ENCODE measurements around the gene CAMKMT.
"Not testable (repeated sequence)": the region's sequence is repeated elsewhere in the genome, so short reads cannot be mapped to it uniquely, and the experiment has no call there.

CAMKMT gene

GRCh38 chr2:44362207-44363015 lies 664 bp downstream of the CAMKMT start:
- DNase-seq, result no peak

- DNase-seq, result no peak
Observed at GRCh38 chr2:44364604-44365003, 2.9 kb downstream of the CAMKMT start.

DNA sequence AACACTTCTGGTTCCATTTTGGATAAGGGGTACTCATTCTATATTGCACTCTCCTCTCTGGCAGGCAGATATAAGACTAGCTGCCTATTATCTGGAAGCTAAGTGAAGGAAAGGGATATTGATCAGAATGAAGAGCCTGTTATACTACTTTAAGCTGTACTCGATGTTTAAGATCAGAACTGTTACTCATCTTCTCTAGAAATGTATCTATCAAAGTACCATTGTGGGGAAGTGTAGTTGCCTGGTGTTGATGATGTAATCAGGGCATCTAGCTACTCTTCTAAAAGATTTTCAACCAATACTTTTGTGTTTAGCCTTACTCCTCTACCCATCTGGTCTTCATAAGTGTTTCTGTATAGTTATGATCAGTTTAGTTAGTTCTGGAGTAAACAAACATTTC lies 5.8 kb downstream of the CAMKMT start:
- no peak for DNase-seq

- DNase-seq, result no peak
Observed at GRCh38 chr2:44369392-44369791, 7.6 kb downstream of the CAMKMT start.

GRCh38 chr2:44371445-44371844 lies 9.7 kb downstream of the CAMKMT start:
- no peak for DNase-seq

DNA sequence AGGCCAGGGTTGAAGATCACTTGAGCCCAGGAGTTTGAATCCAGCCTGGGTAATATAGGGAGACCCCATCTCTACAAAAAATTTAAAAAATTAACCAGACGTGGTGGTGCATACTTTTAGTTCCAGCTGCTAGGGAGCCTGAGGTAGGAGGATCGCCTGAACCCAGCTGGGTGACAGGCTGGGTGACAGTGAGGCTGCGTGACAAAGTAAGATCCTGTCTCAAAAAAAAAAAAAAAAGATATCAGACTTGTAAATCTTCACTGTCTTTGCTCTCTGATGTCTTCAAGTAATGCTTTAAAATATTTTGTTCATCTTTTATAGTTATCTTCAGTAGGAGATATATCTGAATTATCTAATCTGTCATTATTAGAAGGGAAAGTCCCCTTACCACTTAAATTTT lies 10.5 kb downstream of the CAMKMT start:
- no peak for DNase-seq

DNA sequence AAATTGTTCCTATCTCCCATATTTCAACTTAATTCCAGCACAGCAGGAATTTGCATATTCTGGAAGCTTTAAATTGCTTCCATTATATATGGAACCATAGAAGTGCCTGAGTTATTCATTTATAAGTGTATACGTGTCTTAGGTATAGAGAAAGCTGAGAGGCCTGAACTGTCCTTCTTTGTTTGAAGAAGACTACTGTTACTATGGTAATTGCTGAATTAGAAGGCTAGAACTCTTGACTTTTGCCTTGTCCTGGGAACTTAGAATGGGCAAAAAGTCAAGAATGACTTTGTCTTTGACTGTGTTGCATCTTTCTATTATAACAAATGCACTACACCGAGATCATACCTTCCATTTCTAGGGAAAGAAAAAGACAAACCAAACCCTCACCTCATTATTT lies 15.7 kb downstream of the CAMKMT start:
- DNase-seq, result no peak

DNA sequence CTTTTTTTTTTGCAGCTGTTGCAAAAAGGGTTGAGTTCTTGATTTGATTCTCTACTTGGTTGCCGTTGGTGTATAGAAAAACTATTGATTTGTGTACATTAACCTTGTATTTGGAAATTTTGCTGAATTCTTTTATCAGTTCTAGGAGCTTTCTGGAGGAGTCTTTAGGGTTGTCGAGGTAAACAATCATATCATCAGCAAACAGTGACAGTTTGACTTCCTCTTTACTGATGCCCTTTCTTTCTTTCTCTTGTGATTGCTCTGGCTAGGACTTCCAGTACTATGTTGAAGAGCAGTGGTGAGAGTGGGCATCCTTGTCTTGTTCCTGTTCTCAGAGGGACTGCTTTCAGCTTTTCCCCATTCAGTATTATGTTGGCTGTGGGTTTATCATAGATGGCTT lies 23.5 kb downstream of the CAMKMT start:
- DNase-seq, result not testable (repeated sequence)

DNA sequence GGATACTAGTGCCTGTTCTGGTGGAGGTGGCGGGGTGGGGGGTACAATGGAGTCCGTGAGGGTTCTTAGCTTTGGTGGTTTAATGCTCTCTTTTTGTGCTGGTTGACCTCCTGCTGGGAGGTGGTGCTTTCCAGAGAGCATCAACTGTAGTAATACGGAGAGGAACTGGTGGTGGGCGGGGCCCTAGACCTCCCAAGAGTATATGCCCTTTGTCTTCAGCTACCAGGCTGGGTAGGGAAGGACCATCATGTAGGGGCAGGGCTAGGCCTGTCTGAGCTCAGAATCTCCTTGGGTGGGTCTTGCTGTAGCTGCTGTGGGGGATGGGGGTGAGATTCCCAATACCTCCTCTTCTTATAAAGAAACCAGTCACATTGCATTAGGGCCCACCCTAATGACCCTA lies 27.1 kb downstream of the CAMKMT start:
- no peak for DNase-seq

- DNase-seq, result no peak
Observed at GRCh38 chr2:44389895-44390294, 28.1 kb downstream of the CAMKMT start.

GRCh38 chr2:44392338-44392943 lies 30.7 kb downstream of the CAMKMT start:
- peak in 1 of 2 experiments; percentile 1 for DNase-seq

- no peak for DNase-seq
Observed at GRCh38 chr2:44397447-44398175, 35.9 kb downstream of the CAMKMT start.

DNA sequence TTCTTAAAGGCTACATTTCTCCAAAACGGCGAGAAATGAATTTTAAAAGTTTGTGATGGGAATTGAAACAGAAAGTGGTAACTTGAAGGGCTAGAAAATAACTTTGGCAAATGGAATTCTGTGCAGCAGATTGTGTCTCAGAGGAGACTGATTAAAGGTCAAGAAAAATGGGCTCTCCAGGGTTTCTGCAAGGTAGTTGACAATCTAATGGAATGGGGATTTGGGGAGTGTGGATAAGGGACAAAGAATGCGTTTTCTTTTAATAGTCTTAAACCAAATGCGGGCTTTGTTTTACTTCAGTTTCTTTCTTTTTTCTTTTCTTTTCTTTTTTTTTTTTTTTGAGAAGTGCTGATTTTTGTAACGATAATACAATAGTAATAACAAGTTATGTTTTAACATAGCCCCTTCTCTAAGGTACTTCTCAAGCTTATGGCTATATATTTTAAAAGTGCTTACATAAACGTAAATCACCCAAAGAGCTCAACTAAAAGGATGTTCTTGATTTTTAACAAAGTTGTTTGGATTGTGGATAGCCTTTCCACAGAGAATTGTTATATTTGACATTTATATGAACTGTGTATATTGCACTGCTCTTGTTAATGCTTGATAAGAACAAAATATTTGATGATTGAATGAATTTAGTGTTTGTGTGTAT lies 36.6 kb downstream of the CAMKMT start:
- no peak for DNase-seq

DNA sequence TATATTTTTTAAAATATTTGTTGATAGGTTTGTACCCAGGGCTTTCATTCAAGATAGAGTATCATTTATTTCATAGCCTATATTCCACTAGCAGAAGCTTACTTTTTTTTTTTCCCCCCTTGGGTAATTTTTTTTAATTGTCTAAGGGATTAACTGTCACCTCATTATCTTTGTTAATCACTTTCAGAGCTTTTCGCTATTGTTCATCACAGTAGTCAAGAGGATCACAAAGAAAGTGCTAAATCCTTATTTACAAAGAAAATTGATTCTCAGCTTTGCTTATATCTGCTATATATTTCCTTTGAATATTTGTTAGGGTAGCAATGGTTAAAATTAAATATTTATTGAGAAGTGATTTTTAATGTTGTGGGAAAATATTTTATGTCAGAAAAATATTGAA lies 59.0 kb downstream of the CAMKMT start:
- DNase-seq, result no peak

DNA sequence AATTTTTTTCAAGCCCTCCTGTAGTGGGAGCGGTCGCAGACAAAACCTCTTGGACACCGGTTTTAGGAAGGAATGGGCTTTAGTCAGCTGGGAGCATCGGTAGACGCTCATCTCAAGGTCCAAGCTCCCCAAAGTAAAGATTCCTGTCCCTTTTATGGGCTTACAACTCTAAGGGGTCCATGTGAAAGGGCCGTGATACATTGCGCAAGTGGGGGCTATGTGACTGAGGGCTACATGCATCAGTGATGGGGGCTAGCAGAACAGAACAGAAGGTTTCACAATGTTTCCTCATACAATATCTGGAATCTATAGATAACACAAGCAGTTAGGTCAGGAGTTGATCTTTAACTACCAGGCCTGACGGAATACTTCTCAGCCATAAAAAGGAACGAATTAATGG lies 62.5 kb downstream of the CAMKMT start:
- DNase-seq, result no peak

GRCh38 chr2:44429034-44429433 lies 67.3 kb downstream of the CAMKMT start:
- no peak for DNase-seq

GRCh38 chr2:44430342-44430741 lies 68.6 kb downstream of the CAMKMT start:
- DNase-seq, result no peak

GRCh38 chr2:44433895-44434294 lies 72.1 kb downstream of the CAMKMT start:
- no peak for DNase-seq

DNA sequence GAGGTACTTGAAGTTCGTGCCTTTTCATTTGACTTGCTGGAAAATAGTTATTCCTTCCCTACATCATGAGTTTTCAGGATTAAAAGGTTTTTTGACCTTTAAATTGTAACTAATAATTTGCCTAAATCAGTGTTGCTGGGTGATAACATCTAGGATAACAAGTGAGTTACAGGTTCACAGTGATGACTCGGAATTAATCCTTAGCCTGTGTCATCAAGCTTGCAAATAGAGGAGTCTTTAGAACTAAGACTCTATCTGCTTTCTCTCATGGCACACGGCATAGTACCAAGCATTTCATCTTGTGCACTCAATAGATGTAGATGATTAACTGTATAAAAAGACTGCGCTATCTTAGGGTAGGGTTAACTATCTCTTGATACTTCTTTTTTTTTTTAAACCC lies 79.5 kb downstream of the CAMKMT start:
- no peak for DNase-seq

GRCh38 chr2:44442019-44442418 lies 80.3 kb downstream of the CAMKMT start:
- DNase-seq, result no peak

DNA sequence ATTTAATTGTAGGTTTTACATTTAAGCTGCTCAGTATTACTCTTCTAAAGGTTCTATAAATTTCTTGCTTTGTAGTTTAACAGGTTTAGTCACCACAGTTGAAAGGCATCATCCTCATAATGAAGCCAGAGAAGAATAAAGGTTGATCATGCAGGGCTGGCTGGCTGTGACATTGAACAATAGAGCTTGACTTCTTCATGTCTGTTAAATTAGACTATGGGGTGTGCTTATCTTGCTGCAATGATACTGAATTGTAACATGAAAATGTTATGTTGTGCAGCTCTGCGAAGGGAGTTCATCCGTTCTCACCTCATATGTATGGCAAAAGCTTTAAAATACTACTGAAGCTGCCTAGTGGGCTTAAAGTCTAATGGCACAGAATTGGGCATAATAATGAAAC lies 81.8 kb downstream of the CAMKMT start:
- DNase-seq, result no peak

- DNase-seq, result no peak
Observed at GRCh38 chr2:44444881-44445280, 83.1 kb downstream of the CAMKMT start.

DNA sequence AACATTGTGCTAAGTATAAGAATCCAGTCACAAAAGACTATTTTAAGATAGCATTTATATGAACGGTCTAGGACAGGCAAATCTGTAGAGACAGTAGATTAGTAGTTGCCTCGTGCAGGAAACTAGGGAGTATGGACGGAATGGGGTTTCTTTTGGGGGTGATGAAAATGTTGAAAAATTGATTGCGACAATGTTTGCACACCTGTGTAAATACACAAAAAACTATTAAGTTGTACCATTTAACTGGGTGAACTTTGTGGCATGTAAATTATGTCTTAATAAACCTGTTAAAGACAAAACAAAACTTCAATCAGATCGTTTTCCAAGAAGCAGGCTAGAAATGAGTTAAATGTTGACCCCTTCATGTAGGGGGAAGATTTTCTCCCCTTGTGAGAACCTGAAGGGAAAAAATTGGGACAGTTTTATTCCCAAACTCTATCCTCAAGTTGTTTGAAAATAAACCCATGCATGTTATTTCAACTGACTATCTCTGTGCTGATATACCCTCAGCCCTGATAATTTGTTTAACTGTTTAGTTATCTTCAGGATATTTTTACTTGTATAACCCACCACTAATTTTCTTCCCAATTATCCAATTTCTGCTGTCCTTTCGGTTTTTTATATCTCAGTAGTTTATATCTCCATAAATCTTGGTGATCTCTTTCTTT lies 87.2 kb downstream of the CAMKMT start:
- DNase-seq, result no peak
